Measurements from ENCODE around the gene BEST3.
A peak's percentile ranks its signal among the peaks of the same experiment; 100 is the strongest.

BEST3 gene

GRCh38 chr12:69720750-69721149 lies 21.6 kb upstream of the BEST3 start:
- H2BK5ac ChIP-seq (ENCODE audit: low read depth, low read length, poor library complexity) = no peak overlapping the region
- H2AFZ ChIP-seq (ENCODE audit: insufficient read depth, low read length, poor library complexity) = no peak overlapping the region
- no peak overlapping the region for H3K9ac ChIP-seq (ENCODE audit: low read length)
- DNase-seq = no peak
- no CpG with 5 or more reads among the region's 3 CpGs for WGBS (ENCODE audit: extremely low coverage, insufficient coverage, insufficient read length)
- H3K14ac ChIP-seq (ENCODE audit: low read length) = no peak overlapping the region
- H2BK120ac ChIP-seq (ENCODE audit: insufficient read depth, low read length, poor library complexity) = no peak overlapping the region
- no peak overlapping the region for H3K4ac ChIP-seq (ENCODE audit: low read depth, low read length)
- H3K23ac ChIP-seq (ENCODE audit: low read length) = no peak overlapping the region
- no peak overlapping the region for H2BK12ac ChIP-seq (ENCODE audit: low read length)
- H4K91ac ChIP-seq (ENCODE audit: low read depth, low read length) = no peak overlapping the region
- H3K4me1 ChIP-seq (ENCODE audit: control insufficient read depth in 1 of 2, insufficient read depth in 2 of 2, low read length in 2 of 2) = no peaks in the 10 kb centered on the region
- no peak overlapping the region for H3K18ac ChIP-seq (ENCODE audit: low read length)
- H2AK5ac ChIP-seq (ENCODE audit: low read length) = no peak overlapping the region
- H3K27me3 ChIP-seq (ENCODE audit: insufficient read depth, low read length) = no peaks in the 10 kb centered on the region
- H3K79me2 ChIP-seq (ENCODE audit: control insufficient read depth, insufficient read depth, low read length, poor library complexity) = no peaks in the 10 kb centered on the region
- no peak overlapping the region for H4K12ac ChIP-seq (ENCODE audit: low read depth, low read length)
- no peak overlapping the region for H3K4me3 ChIP-seq (ENCODE audit: low read depth, low read length)
- no peak overlapping the region for H3K4me2 ChIP-seq (ENCODE audit: low read length)
- H4K8ac ChIP-seq (ENCODE audit: low read depth, low read length) = no peak overlapping the region
- no peak overlapping the region for H3K27ac ChIP-seq (ENCODE audit: low read depth, low read length)
- no peaks in the 10 kb centered on the region for H3K79me1 ChIP-seq (ENCODE audit: low read length)
- no peaks in the 10 kb centered on the region for H3K36me3 ChIP-seq (ENCODE audit: control insufficient read depth in 1 of 2, insufficient read depth in 2 of 2, low read length in 2 of 2)
- H3K9me3 ChIP-seq (ENCODE audit: insufficient read depth, low read depth, low read length) = no peaks in the 10 kb centered on the region

GRCh38 chr12:69719336-69720316 lies 20.5 kb upstream of the BEST3 start:
- no peaks in the 10 kb centered on the region for H3K79me2 ChIP-seq (ENCODE audit: control insufficient read depth, insufficient read depth, low read length, poor library complexity)
- no peaks in the 10 kb centered on the region for H3K27me3 ChIP-seq (ENCODE audit: insufficient read depth, low read length)
- H2AFZ ChIP-seq (ENCODE audit: insufficient read depth, low read length, poor library complexity) = no peak overlapping the region
- no peak overlapping the region for H2BK120ac ChIP-seq (ENCODE audit: insufficient read depth, low read length, poor library complexity)
- no peak overlapping the region for H4K12ac ChIP-seq (ENCODE audit: low read depth, low read length)
- WGBS (ENCODE audit: extremely low coverage, insufficient coverage, insufficient read length) = no CpG with 5 or more reads among the region's 1 CpG
- H3K9ac ChIP-seq (ENCODE audit: low read length) = no peak overlapping the region
- no peaks in the 10 kb centered on the region for H3K79me1 ChIP-seq (ENCODE audit: low read length)
- H3K27ac ChIP-seq (ENCODE audit: low read depth, low read length) = no peak overlapping the region
- H4K91ac ChIP-seq (ENCODE audit: low read depth, low read length) = no peak overlapping the region
- H3K18ac ChIP-seq (ENCODE audit: low read length) = no peak overlapping the region
- no peak overlapping the region for H3K4me2 ChIP-seq (ENCODE audit: low read length)
- H3K23ac ChIP-seq (ENCODE audit: low read length) = no peak overlapping the region
- no peaks in the 10 kb centered on the region for H3K36me3 ChIP-seq (ENCODE audit: control insufficient read depth in 1 of 2, insufficient read depth in 2 of 2, low read length in 2 of 2)
- DNase-seq = no peak
- no peaks in the 10 kb centered on the region for H3K9me3 ChIP-seq (ENCODE audit: insufficient read depth, low read depth, low read length)
- no peak overlapping the region for H2BK5ac ChIP-seq (ENCODE audit: low read depth, low read length, poor library complexity)
- no peak overlapping the region for H3K4me3 ChIP-seq (ENCODE audit: low read depth, low read length)
- H4K8ac ChIP-seq (ENCODE audit: low read depth, low read length) = no peak overlapping the region
- no peak overlapping the region for H3K4ac ChIP-seq (ENCODE audit: low read depth, low read length)
- H2AK5ac ChIP-seq (ENCODE audit: low read length) = no peak overlapping the region
- H2BK12ac ChIP-seq (ENCODE audit: low read length) = no peak overlapping the region
- no peaks in the 10 kb centered on the region for H3K4me1 ChIP-seq (ENCODE audit: control insufficient read depth in 1 of 2, insufficient read depth in 2 of 2, low read length in 2 of 2)
- no peak overlapping the region for H3K14ac ChIP-seq (ENCODE audit: low read length)

DNA sequence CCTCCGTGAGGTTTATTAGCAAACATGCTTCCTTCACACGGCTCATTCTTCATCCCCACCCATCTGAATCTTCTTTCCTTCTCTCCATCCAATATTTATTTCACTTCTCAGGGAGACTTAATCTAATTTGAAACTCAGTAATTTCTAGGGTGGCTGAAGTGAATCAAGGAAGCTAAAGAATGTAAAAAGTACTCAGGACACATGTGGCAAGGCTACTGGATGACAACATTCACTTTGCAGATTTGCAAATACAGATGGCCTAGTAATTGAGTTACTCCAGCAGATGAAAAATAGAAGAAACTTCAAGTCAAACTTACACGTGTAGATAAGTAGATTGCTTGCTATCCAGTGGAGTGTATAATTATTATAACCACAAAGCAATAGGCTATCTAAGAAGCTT lies 15.4 kb upstream of the BEST3 start:
- H3K9ac ChIP-seq (ENCODE audit: low read length) = no peak overlapping the region
- no peaks in the 10 kb centered on the region for H3K79me2 ChIP-seq (ENCODE audit: control insufficient read depth, insufficient read depth, low read length, poor library complexity)
- H3K18ac ChIP-seq (ENCODE audit: low read length) = no peak overlapping the region
- no peak overlapping the region for H3K4me2 ChIP-seq (ENCODE audit: low read length)
- no peaks in the 10 kb centered on the region for H3K9me3 ChIP-seq (ENCODE audit: insufficient read depth, low read depth, low read length)
- H3K27me3 ChIP-seq (ENCODE audit: insufficient read depth, low read length) = no peaks in the 10 kb centered on the region
- H4K12ac ChIP-seq (ENCODE audit: low read depth, low read length) = no peak overlapping the region
- no peaks in the 10 kb centered on the region for H3K4me1 ChIP-seq (ENCODE audit: control insufficient read depth in 1 of 2, insufficient read depth in 2 of 2, low read length in 2 of 2)
- no peak overlapping the region for H4K8ac ChIP-seq (ENCODE audit: low read depth, low read length)
- DNase-seq = no peak
- H4K91ac ChIP-seq (ENCODE audit: low read depth, low read length) = no peak overlapping the region
- H2AFZ ChIP-seq (ENCODE audit: insufficient read depth, low read length, poor library complexity) = no peak overlapping the region
- no peak overlapping the region for H3K14ac ChIP-seq (ENCODE audit: low read length)
- no peak overlapping the region for H3K4me3 ChIP-seq (ENCODE audit: low read depth, low read length)
- H2BK120ac ChIP-seq (ENCODE audit: insufficient read depth, low read length, poor library complexity) = no peak overlapping the region
- no peaks in the 10 kb centered on the region for H3K79me1 ChIP-seq (ENCODE audit: low read length)
- 100% methylated on average over 1 of the region's 3 CpGs for WGBS (ENCODE audit: extremely low coverage, insufficient coverage, insufficient read length)
- H3K27ac ChIP-seq (ENCODE audit: low read depth, low read length) = no peak overlapping the region
- no peak overlapping the region for H2AK5ac ChIP-seq (ENCODE audit: low read length)
- H2BK5ac ChIP-seq (ENCODE audit: low read depth, low read length, poor library complexity) = no peak overlapping the region
- H2BK12ac ChIP-seq (ENCODE audit: low read length) = no peak overlapping the region
- H3K36me3 ChIP-seq (ENCODE audit: control insufficient read depth in 1 of 2, insufficient read depth in 2 of 2, low read length in 2 of 2) = no peaks in the 10 kb centered on the region
- no peak overlapping the region for H3K4ac ChIP-seq (ENCODE audit: low read depth, low read length)
- no peak overlapping the region for H3K23ac ChIP-seq (ENCODE audit: low read length)

DNA sequence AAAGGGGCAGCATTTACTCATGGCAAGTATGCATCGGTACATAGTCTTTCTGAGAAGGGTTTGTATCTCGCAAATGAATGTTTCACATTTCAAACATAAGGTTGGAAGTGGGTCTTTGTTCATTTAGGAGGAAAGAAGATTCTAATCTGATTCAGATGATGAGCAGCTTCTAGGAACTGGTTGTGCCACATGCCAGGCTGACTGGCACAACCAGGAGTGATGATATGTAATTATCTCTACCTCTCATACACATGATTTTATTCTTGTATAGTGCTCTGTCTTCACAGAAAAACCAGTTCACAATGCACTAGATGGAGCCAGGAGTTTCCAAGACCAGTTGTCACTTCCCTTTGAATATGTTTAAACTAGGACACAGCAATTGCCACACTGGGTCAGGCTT lies 13.7 kb upstream of the BEST3 start:
- no peaks in the 10 kb centered on the region for H3K79me1 ChIP-seq (ENCODE audit: low read length)
- no peak overlapping the region for H2BK120ac ChIP-seq (ENCODE audit: insufficient read depth, low read length, poor library complexity)
- H4K91ac ChIP-seq (ENCODE audit: low read depth, low read length) = no peak overlapping the region
- H3K9me3 ChIP-seq (ENCODE audit: insufficient read depth, low read depth, low read length) = no peaks in the 10 kb centered on the region
- H3K79me2 ChIP-seq (ENCODE audit: control insufficient read depth, insufficient read depth, low read length, poor library complexity) = no peaks in the 10 kb centered on the region
- peak in 1 of 2 donors; percentile 7 for DNase-seq
- H3K36me3 ChIP-seq (ENCODE audit: control insufficient read depth in 1 of 2, insufficient read depth in 2 of 2, low read length in 2 of 2) = no peaks in the 10 kb centered on the region
- no peak overlapping the region for H3K18ac ChIP-seq (ENCODE audit: low read length)
- no peak overlapping the region for H2AK5ac ChIP-seq (ENCODE audit: low read length)
- no peak overlapping the region for H3K27ac ChIP-seq (ENCODE audit: low read depth, low read length)
- H3K23ac ChIP-seq (ENCODE audit: low read length) = no peak overlapping the region
- no peak overlapping the region for H2BK12ac ChIP-seq (ENCODE audit: low read length)
- no peaks in the 10 kb centered on the region for H3K27me3 ChIP-seq (ENCODE audit: insufficient read depth, low read length)
- H3K4me1 ChIP-seq (ENCODE audit: control insufficient read depth in 1 of 2, insufficient read depth in 2 of 2, low read length in 2 of 2) = no peaks in the 10 kb centered on the region
- H2AFZ ChIP-seq (ENCODE audit: insufficient read depth, low read length, poor library complexity) = no peak overlapping the region
- no CpG with 5 or more reads among the region's 2 CpGs for WGBS (ENCODE audit: extremely low coverage, insufficient coverage, insufficient read length)
- no peak overlapping the region for H3K4me2 ChIP-seq (ENCODE audit: low read length)
- no peak overlapping the region for H3K4me3 ChIP-seq (ENCODE audit: low read depth, low read length)
- no peak overlapping the region for H4K8ac ChIP-seq (ENCODE audit: low read depth, low read length)
- no peak overlapping the region for H3K14ac ChIP-seq (ENCODE audit: low read length)
- no peak overlapping the region for H4K12ac ChIP-seq (ENCODE audit: low read depth, low read length)
- H2BK5ac ChIP-seq (ENCODE audit: low read depth, low read length, poor library complexity) = no peak overlapping the region
- no peak overlapping the region for H3K4ac ChIP-seq (ENCODE audit: low read depth, low read length)
- H3K9ac ChIP-seq (ENCODE audit: low read length) = no peak overlapping the region

All from trophoblast cell (in vitro differentiated cells and primary cell).